SK-N-SH (cell line): ENCODE measurements around the gene TWNK. TPM values are rescaled to one million over a fixed set of nuclear protein-coding genes. Genes with fewer than 3 reads are reported as not detected.

ENCODE experiments used
- CTCF ChIA-PET: fragments of 300-600, 350-600 bp; formaldehyde crosslinking; extraction: SDS; loops from one replicate; lab custom pipeline; 2021; lab: Yijun Ruan, JAX
- POLR2A ChIA-PET: fragments of 350-600 bp; sonication (Branson Sonifier 250); formaldehyde crosslinking; extraction: SDS; loops from one replicate; lab custom pipeline; 2020; ENCODE audit warnings: antibody characterized with exemption, inconsistent platforms; lab: Yijun Ruan, JAX
- DNase-seq: peaks from one replicate; pipeline ENCODE4 v3.0.0; 2012
- H2AFZ ChIP-seq: fragments of 200-600 bp; sonication (generic); 2 replicates; pipeline ENCODE4 v1.8.1; 2016; ENCODE audit warnings: antibody characterized with exemption, mild to moderate bottlenecking, low read depth
- H3F3A ChIP-seq: fragments of 200-600 bp; sonication (generic); replicated peaks from 2 replicates; pipeline ENCODE3; 2016; ENCODE audit warnings: antibody characterized with exemption, mild to moderate bottlenecking; ENCODE audit not compliant: insufficient read depth
- H3K27ac ChIP-seq, 2 experiments: fragments of 200-500 bp in 1 of 2; fragments of 200-600 bp in 1 of 2; sonication (Bioruptor generic) in 1 of 2; sonication (generic), shearing (Covaris generic) in 1 of 2; 2 replicates each; pipeline versions ENCODE4 v1.5.1 to v1.6.1; 2014 to 2016; ENCODE audit warnings: low read depth in 2 of 2, inconsistent platforms in 1 of 2, low read length in 1 of 2, mild to moderate bottlenecking in 1 of 2, mixed read lengths in 1 of 2
- H3K27me3 ChIP-seq: fragments of 200-600 bp; sonication (generic), shearing (Covaris generic); 2 replicates; pipeline ENCODE4 v1.6.1; 2016; ENCODE audit warnings: mixed run types; ENCODE audit not compliant: insufficient read depth
- H3K36me3 ChIP-seq, 2 experiments: fragments of 200-500 bp in 1 of 2; fragments of 200-600 bp in 1 of 2; sonication (Bioruptor generic) in 1 of 2; sonication (generic) in 1 of 2; replicated peaks in 1 of 2; 2 replicates each; pipeline versions ENCODE3 to v1.5.1; 2014 to 2016; ENCODE audit warnings: low read length in 1 of 2, mild to moderate bottlenecking in 1 of 2; ENCODE audit not compliant: insufficient read depth in 2 of 2, control insufficient read depth in 1 of 2
- H3K4me1 ChIP-seq, 2 experiments: fragments of 200-500 bp in 1 of 2; fragments of 200-600 bp in 1 of 2; sonication (Bioruptor generic) in 1 of 2; sonication (generic), shearing (Covaris generic) in 1 of 2; 2 replicates each; pipeline versions ENCODE4 v1.5.1 to v1.6.1; 2014 to 2016; ENCODE audit warnings: low read depth in 1 of 2, low read length in 1 of 2, mixed run types in 1 of 2; ENCODE audit not compliant: insufficient read depth in 2 of 2, control insufficient read depth in 1 of 2
- H3K4me2 ChIP-seq: fragments of 200-600 bp; sonication (generic), shearing (Covaris generic); 2 replicates; pipeline ENCODE4 v1.6.1; 2017; ENCODE audit warnings: mixed run types
- H3K4me3 ChIP-seq, 2 experiments: fragments of 200-500 bp in 1 of 2; fragments of 200-600 bp in 1 of 2; sonication (Bioruptor generic) in 1 of 2; sonication (generic), shearing (Covaris generic) in 1 of 2; 2 replicates each; pipeline versions ENCODE4 v1.5.1 to v1.8.1; 2014 to 2016; ENCODE audit warnings: low read depth in 2 of 2, inconsistent platforms in 1 of 2, low read length in 1 of 2, mild to moderate bottlenecking in 1 of 2, mixed read lengths in 1 of 2, moderate library complexity in 1 of 2
- H3K79me2 ChIP-seq: fragments of 200-600 bp; sonication (generic); 2 replicates; pipeline ENCODE4 v1.8.1; 2017; ENCODE audit warnings: mild to moderate bottlenecking; ENCODE audit not compliant: insufficient read depth
- H3K9ac ChIP-seq: fragments of 200-600 bp; sonication (generic); 2 replicates; pipeline ENCODE4 v1.6.1; 2017; ENCODE audit warnings: mixed run types
- H3K9me2 ChIP-seq: fragments of 200-600 bp; sonication (generic); 2 replicates; pipeline ENCODE4 v1.6.1; 2017; ENCODE audit warnings: mixed run types
- H3K9me3 ChIP-seq: fragments of 200-600 bp; sonication (generic); 2 replicates; pipeline ENCODE4 v1.6.1; 2017; ENCODE audit warnings: mixed run types, mild to moderate bottlenecking, moderate library complexity
- H4K20me1 ChIP-seq: fragments of 200-600 bp; sonication (generic); 2 replicates; pipeline ENCODE4 v1.6.1; 2017; ENCODE audit warnings: mild to moderate bottlenecking, mixed run types; ENCODE audit not compliant: insufficient read depth
- CHD2 ChIP-seq: fragments of 150-350 bp; IDR thresholded peaks from 2 replicates; pipeline ENCODE4 v1.6.1; 2018; ENCODE audit warnings: low read length; ENCODE audit not compliant: partially characterized antibody
- ELF1 ChIP-seq: IDR thresholded peaks from 2 replicates; pipeline ENCODE4 v1.4.0; 2012
- EP300 ChIP-seq, 2 experiments: IDR thresholded peaks; 2 replicates each; pipeline versions ENCODE4 v1.4.0 to v1.6.1; 2012; ENCODE audit warnings: borderline replicate concordance in 1 of 2, low read depth in 1 of 2, low read length in 1 of 2
- EZH2phosphoT487 ChIP-seq: fragments of 200-600 bp; sonication (generic); IDR thresholded peaks from 2 replicates; pipeline ENCODE4 v1.6.1; 2017; ENCODE audit warnings: low read depth, mixed run types, mild to moderate bottlenecking, antibody characterized with exemption, moderate library complexity, borderline replicate concordance
- FOSL2 ChIP-seq: IDR thresholded peaks from 2 replicates; pipeline ENCODE4 v1.4.0; 2012; ENCODE audit warnings: low read depth, mild to moderate bottlenecking, moderate library complexity, borderline replicate concordance
- FOXJ3 ChIP-seq: sonication (generic); formaldehyde crosslinking; IDR thresholded peaks from 2 replicates; pipeline ENCODE4 v1.5.1; 2020; ENCODE audit warnings: mild to moderate bottlenecking, missing genetic modification reagents
- GABPA ChIP-seq: IDR thresholded peaks from 2 replicates; pipeline ENCODE4 v1.4.0; 2012; ENCODE audit warnings: low read depth, mild to moderate bottlenecking
- GATA2 ChIP-seq: sonication (generic); formaldehyde crosslinking; IDR thresholded peaks from 2 replicates; pipeline ENCODE4 v1.5.0; 2020; ENCODE audit warnings: mild to moderate bottlenecking, missing genetic modification reagents
- NRF1 ChIP-seq: IDR thresholded peaks from 2 replicates; pipeline ENCODE4 v1.6.1; 2012; ENCODE audit warnings: low read depth, mild to moderate bottlenecking, low read length
- RAD21 ChIP-seq: IDR thresholded peaks from 2 replicates; pipeline ENCODE4 v1.6.1; 2012; ENCODE audit warnings: mild to moderate bottlenecking, low read length
- RCOR1 ChIP-seq: fragments of 150-350 bp; IDR thresholded peaks from 2 replicates; pipeline ENCODE4 v1.6.1; 2017; ENCODE audit warnings: antibody characterized with exemption, low read length
- RFX5 ChIP-seq: IDR thresholded peaks from 2 replicates; pipeline ENCODE4 v1.6.1; 2012; ENCODE audit warnings: mild to moderate bottlenecking, improper control_type of control experiment, low read length
- RXRA ChIP-seq: IDR thresholded peaks from 2 replicates; pipeline ENCODE4 v1.4.0; 2012; ENCODE audit warnings: low read depth, mild to moderate bottlenecking, borderline replicate concordance
- TAF1 ChIP-seq: IDR thresholded peaks from 2 replicates; pipeline ENCODE4 v1.6.1; 2012; ENCODE audit warnings: low read depth, mild to moderate bottlenecking, low read length, moderate library complexity, borderline replicate concordance
- TEAD4 ChIP-seq: IDR thresholded peaks from 2 replicates; pipeline ENCODE4 v1.4.0; 2012; ENCODE audit warnings: mild to moderate bottlenecking, borderline replicate concordance; ENCODE audit not compliant: insufficient read depth
- USF2 ChIP-seq: fragments of 150-350 bp; IDR thresholded peaks from 2 replicates; pipeline ENCODE4 v1.6.1; 2017; ENCODE audit warnings: antibody characterized with exemption, low read length, low read depth, borderline replicate concordance
- ZBTB33 ChIP-seq: IDR thresholded peaks from 2 replicates; pipeline ENCODE4 v1.4.0; 2012; ENCODE audit warnings: low read depth, borderline replicate concordance
- WGBS: methylation state at CpG from one replicate; pipeline ENCODE4 v1.1.6; 2017; ENCODE audit warnings: low lambda C conversion rate; 5-methylcytosine and 5-hydroxymethylcytosine counted together
- polyA plus RNA-seq, 3 experiments: library from polyadenylated mRNA; depleted of rRNA; stranded (reverse); fragments of >200 nt; gene quantifications; 2 replicates each; pipeline ENCODE4 v1.2.3, GENCODE V29; 2012
- TF ChIP-seq, protein P1 (sequence below): IDR thresholded peaks from 2 replicates; pipeline ENCODE4 v1.4.0; 2012; ENCODE audit warnings: low read depth, borderline replicate concordance

Gene TWNK
- polyA plus RNA-seq, 1 of the 3 experiments (the other 2 are of a cell fraction) = 16.4 TPM

DNA sequence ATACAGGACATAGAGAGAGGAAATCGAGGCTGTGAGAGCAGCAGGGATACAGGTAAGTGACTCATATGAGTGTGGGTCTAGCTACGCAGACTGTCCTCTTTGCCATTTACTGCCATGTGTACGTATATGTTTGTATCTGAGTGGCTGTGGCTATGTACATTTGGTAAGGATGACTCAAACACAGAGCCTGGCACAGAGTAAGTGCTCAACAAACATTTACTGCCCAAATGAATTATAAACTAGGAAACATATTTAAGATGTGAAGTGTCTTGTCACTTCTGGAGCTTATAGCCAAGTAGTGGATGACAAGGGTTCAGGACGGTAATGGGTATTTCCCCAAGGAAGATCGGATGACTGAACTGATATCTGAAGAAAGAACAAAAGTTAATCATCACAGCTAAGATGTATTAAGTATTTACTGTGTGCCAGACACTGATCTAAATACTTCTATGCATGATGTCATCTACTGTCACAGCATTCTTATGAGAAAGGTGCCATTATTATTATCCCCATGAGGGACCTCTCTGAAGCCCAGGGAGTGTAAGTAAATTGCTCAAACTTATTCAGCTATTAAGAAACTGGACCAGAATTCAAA, 6.1 kb upstream of the TWNK start:
- no peak for DNase-seq
- H3K4me3 ChIP-seq = no peak overlapping the region
- H3K27ac ChIP-seq = no peak overlapping the region
- H3K79me2 ChIP-seq = peaks cover 10% of the 10 kb centered on the region
- no peaks in the 10 kb centered on the region for H3K9me3 ChIP-seq
- WGBS = 87% methylated on average over 5 of the region's 5 CpGs
- H4K20me1 ChIP-seq = no peaks in the 10 kb centered on the region
- no peak overlapping the region for H3K9ac ChIP-seq
- H3K4me2 ChIP-seq = no peak overlapping the region
- H3K36me3 ChIP-seq = peaks cover 8 to 39% of the 10 kb centered on the region in 2 experiments
- no peaks in the 10 kb centered on the region for H3K9me2 ChIP-seq
- no peak for TF ChIP-seq FOXJ3
- TF ChIP-seq RAD21 = no peak
- no peak for TF ChIP-seq USF2
- no peak for TF ChIP-seq EZH2phosphoT487
- no peak for TF ChIP-seq TAF1
- no peak for TF ChIP-seq GABPA
- TF ChIP-seq ELF1 = no peak
- no peak for TF ChIP-seq RFX5
- TF ChIP-seq GATA2 (CRISPR knock-in tag) = no peak
- TF ChIP-seq RXRA = no peak
- no peak overlapping the region for H2AFZ ChIP-seq
- ChIA-PET CTCF (interaction anchor here (0.9 to 1.7 kb wide), 3 partner anchors 13 to 17 kb away, joined by 3 to 5 read pairs (median 4); no protein-coding TSS in a partner anchor), POLR2A (interaction anchor here (1.4 kb wide), 1 partner anchor 9 kb away, joined by 3 read pairs; no protein-coding TSS in a partner anchor)
- no peaks in the 10 kb centered on the region for H3K27me3 ChIP-seq
- no peaks in the 10 kb centered on the region for H3F3A ChIP-seq
- peaks cover 5 to 11% of the 10 kb centered on the region in 2 experiments; a peak in 3 of 4 replicates for H3K4me1 ChIP-seq

DNA sequence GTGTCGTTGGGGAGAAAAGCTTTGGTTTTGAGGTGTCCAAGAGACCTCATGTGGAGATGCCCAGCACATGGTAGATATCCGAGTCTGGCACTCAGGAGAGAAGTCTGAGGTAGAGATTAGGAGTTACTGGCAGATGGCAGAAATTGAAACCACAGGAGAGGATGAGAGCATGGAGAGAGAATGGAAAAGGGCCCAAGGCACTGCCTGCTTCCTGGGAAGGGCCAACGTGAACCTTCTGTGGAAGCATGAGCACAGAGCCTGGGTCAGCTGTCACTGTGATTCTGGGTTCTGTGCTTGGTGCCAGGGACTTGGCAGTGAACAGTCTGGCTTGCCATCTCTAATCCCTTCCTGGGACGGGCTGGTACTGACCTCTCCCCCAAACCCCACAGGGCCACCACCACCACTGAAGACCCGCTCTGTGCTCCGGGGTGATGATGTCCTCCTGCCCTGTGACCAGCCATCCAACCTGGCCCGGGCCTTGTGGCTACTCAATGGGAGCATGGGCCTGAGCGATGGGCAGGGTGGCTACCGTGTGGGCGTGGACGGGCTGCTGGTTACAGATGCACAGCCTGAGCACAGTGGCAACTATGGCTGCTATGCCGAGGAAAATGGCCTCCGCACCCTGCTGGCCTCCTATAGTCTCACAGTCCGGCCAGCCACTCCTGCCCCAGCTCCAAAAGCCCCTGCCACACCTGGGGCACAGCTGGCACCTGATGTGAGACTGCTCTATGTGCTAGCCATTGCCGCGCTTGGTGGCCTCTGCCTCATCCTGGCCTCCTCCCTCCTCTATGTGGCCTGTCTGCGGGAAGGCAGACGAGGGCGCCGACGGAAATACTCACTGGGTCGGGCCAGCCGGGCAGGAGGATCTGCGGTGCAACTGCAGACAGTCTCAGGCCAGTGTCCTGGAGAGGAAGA, 4.2 kb upstream of the TWNK start:
- Histone ChIP-seq H3K4me1 (peaks cover 10 to 20% of the 10 kb centered on the region in 2 experiments; a peak in 3 of 4 replicates), H2AFZ (no peak overlapping the region), H3F3A (no peaks in the 10 kb centered on the region), H3K9me2 (no peaks in the 10 kb centered on the region), H3K9ac (no peak overlapping the region), H3K4me2 (no peak overlapping the region), H3K9me3 (no peaks in the 10 kb centered on the region), H3K79me2 (peaks cover 29% of the 10 kb centered on the region), H4K20me1 (no peaks in the 10 kb centered on the region), H3K27me3 (no peaks in the 10 kb centered on the region), H3K36me3 (peaks cover 8 to 39% of the 10 kb centered on the region in 2 experiments), H3K4me3 (no peak overlapping the region), H3K27ac (no peak overlapping the region)
- ChIA-PET CTCF (interaction anchor here (0.7 to 8.5 kb wide), 2 partner anchors 15 to 36 kb away, joined by 3 to 81 read pairs; partner anchors contain the start of gene LZTS2), POLR2A (no interaction called here)
- DNase-seq = no peak
- TF ChIP-seq TEAD4 (no peak), TAF1 (no peak), FOSL2 (no peak), GATA2 (CRISPR knock-in tag) (no peak), NRF1 (no peak), CHD2 (no peak), RXRA (no peak), GABPA (no peak), RCOR1 (no peak), EP300 (IDR thresholded peaks at IDR 0.05; ENCODE audit: borderline replicate concordance in 1 of 2, low read depth in 1 of 2, low read length in 1 of 2) (no peak), RAD21 (no peak), FOXJ3 (no peak), ZBTB33 (no peak)
- TF ChIP-seq, protein P1, sequence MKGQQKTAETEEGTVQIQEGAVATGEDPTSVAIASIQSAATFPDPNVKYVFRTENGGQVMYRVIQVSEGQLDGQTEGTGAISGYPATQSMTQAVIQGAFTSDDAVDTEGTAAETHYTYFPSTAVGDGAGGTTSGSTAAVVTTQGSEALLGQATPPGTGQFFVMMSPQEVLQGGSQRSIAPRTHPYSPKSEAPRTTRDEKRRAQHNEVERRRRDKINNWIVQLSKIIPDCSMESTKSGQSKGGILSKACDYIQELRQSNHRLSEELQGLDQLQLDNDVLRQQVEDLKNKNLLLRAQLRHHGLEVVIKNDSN = no peak
- WGBS = 91% methylated on average over 15 of the region's 24 CpGs
